CD4-positive, CD25-positive, alpha-beta regulatory T cell (primary cell): Measurements from ENCODE around the gene LIN7B. TPM values are rescaled to one million over a fixed set of nuclear protein-coding genes. Genes with fewer than 3 reads are reported as not detected.

Source experiments
- ATAC-seq, 2 donors: fragments of 150-1000 bp; cut with Tn5 transposase; one replicate each; pipeline ENCODE4 v1.10.0; 2021; ENCODE audit warnings: low read depth in 2 of 2, moderate number of reproducible peaks in 2 of 2, moderate library complexity in 1 of 2
- DNase-seq, 3 donors: peaks; one replicate each; pipeline versions ENCODE4 v3.0.0 to v3.0.0-alpha.2; 2012 to 2022; ENCODE audit warnings: mixed read lengths in 1 of 3
- H3K27ac ChIP-seq: one replicate; pipeline ENCODE4 v1.7.0; 2013; ENCODE audit warnings: mild to moderate bottlenecking, low read length; ENCODE audit not compliant: insufficient read depth, poor library complexity, severe bottlenecking
- H3K27me3 ChIP-seq: one replicate; pipeline ENCODE4 v1.7.0; 2013; ENCODE audit warnings: low read length; ENCODE audit not compliant: control insufficient read depth, insufficient read depth
- H3K36me3 ChIP-seq: one replicate; pipeline ENCODE4 v1.7.0; 2013; ENCODE audit warnings: mild to moderate bottlenecking, low read length, moderate library complexity; ENCODE audit not compliant: control insufficient read depth, insufficient read depth
- H3K4me1 ChIP-seq: 2 replicates; pipeline ENCODE4 v1.7.0; 2013; ENCODE audit warnings: mild to moderate bottlenecking, low read length; ENCODE audit not compliant: insufficient read depth, control insufficient read depth, poor library complexity, severe bottlenecking
- H3K4me3 ChIP-seq: one replicate; pipeline ENCODE4 v1.7.0; 2013; ENCODE audit warnings: low read depth, mild to moderate bottlenecking, low read length, moderate library complexity
- H3K9me3 ChIP-seq, 2 experiments: 1 replicate in 1 of 2; 2 replicates in 1 of 2; pipeline ENCODE4 v1.7.0; 2013; ENCODE audit warnings: low read length in 2 of 2, mild to moderate bottlenecking in 1 of 2, moderate library complexity in 1 of 2; ENCODE audit not compliant: control insufficient read depth in 2 of 2
- H3K27ac Mint-ChIP-seq, 3 donors: one replicate each; pipeline ENCODE4 v1.8.0; 2020 to 2022; ENCODE audit warnings: mild to moderate bottlenecking in 3 of 3, mixed read lengths in 3 of 3, moderate library complexity in 2 of 3
- H3K27me3 Mint-ChIP-seq: one replicate; pipeline ENCODE4 v1.8.0; 2022; ENCODE audit warnings: mild to moderate bottlenecking, mixed read lengths
- H3K36me3 Mint-ChIP-seq: one replicate; pipeline ENCODE4 v1.8.0; 2020; ENCODE audit warnings: mixed read lengths
- H3K4me1 Mint-ChIP-seq, 4 donors: one replicate each; pipeline ENCODE4 v1.8.0; 2020 to 2022; ENCODE audit warnings: mixed read lengths in 4 of 4, mild to moderate bottlenecking in 1 of 4
- H3K4me3 Mint-ChIP-seq, 4 donors: one replicate each; pipeline ENCODE4 v1.8.0; 2020 to 2022; ENCODE audit warnings: mild to moderate bottlenecking in 4 of 4, mixed read lengths in 4 of 4, moderate library complexity in 3 of 4
- H3K9me3 Mint-ChIP-seq, 7 donors: one replicate each; pipeline ENCODE4 v1.8.0; 2020 to 2022; ENCODE audit warnings: mixed read lengths in 7 of 7, mild to moderate bottlenecking in 3 of 7, moderate library complexity in 2 of 7
- polyA plus RNA-seq, 4 donors: library from polyadenylated mRNA; unstranded; fragments of 300-500 nt; fragmentation: Illumina TruSeq; gene quantifications; one replicate each; pipeline ENCODE4 v1.2.3, GENCODE V29; 2021
- total RNA-seq: library from RNA; stranded (reverse); gene quantifications from one replicate; pipeline ENCODE4 v1.2.3, GENCODE V29; 2022

Gene LIN7B
- total and polyA plus RNA-seq, 5 donors from 2014 or later = 2.6 to 5.5 (median 4.4) TPM

DNA sequence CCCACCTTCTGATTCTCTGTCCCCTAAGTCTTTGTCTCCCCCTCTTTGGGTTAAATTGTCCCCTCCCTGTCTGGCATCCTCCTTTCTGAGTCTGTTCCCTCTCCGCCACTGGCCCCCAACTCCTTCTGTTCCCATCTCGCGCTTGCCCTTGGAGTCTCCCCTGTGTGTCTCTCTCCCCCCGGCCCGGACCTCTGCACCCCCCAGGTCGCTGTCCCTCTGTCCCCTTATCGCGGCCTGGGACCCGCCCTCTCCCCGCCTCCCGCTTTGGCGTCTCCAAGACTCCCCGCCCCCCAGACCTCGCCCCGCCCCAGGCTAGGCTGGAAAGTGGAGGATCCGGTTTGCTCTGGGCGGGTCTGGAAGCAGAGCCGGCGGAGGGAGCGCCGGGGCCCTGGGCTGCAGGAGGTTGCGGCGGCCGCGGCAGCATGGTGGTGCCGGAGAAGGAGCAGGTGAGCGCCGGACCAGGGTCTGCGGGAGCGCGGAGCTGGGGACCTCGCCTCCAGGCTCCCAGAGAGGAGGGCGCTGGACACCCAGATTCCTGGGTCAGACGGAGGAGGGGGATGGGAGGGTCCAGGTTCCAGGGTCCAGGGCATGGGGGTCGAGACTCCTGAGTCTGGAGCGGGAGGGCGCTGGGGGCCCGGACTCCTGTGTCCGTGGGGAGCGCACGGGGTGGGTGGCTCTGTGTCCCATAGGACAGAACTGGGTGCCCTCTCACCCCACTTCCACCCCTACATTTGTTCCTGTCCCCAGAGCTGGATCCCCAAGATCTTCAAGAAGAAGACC is 43.5 kb downstream of the LIN7B start, which contains the start of gene TRPM4:
Gene TRPM4 (plus strand): TSS at position 348 of the 780 bp plus-strand sequence. CDS start 75 bp downstream, at position 423.
- DNase-seq = no peak
- no peak within 1 kb of the TSS for H3K27ac Mint-ChIP-seq
- H3K4me3 Mint-ChIP-seq = peak within 1 kb of the TSS in 1 of 4 donors; percentile 80
- Histone ChIP-seq H3K4me1 (peaks cover 7% of the 10 kb centered on the region), H3K27me3 (peaks cover 5% of the 10 kb centered on the region), H3K4me3 (no peak within 1 kb of the TSS), H3K27ac (no peak within 1 kb of the TSS), H3K9me3 (no peaks in the 10 kb centered on the region), H3K36me3 (no peaks in the 10 kb centered on the region)
- H3K27me3 Mint-ChIP-seq = peaks cover 67% of the 10 kb centered on the region
- peaks cover 0 to 10% (median 4%) of the 10 kb centered on the region in 7 donors for H3K9me3 Mint-ChIP-seq
- no peaks in the 10 kb centered on the region for H3K36me3 Mint-ChIP-seq
- ATAC-seq = peak in 1 of 2 donors; percentile 49
- peaks cover 0 to 15% (median 8%) of the 10 kb centered on the region in 4 donors for H3K4me1 Mint-ChIP-seq

DNA sequence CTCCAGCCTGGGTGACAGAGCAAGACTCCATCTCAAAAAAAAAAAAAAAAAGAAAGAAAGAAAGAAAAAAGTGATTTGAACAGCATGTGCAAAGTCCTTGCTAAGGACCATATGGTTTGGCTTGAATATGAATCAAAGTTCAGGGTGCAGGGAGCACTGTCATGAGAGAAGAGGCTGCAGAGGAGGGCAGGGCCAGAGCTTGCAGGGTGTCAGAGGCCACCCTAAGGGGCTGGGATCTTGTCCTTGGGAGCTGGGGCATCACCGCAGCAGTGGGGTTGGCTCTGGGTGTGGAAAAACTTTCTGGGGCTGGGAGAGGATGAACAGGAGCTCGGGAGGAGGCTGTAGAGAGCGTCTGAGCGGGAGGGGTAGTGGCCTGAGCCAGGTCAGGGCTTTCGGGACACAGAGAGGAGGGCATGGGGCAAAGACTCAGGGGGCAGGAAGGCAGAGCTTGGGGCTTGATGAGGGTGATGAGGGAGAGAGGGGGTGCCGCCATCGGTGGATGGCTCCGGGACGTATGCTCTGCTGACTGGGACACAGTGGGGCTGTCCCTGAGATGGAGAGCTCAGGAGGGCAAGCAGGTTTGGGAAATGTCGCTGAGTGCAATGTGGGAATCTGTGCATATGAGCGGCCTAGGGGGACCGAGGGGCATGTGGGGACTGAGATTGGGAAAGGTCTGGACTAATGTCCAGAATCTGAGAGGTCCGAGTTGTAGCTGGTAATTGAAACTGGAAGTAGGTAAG is 46.5 kb downstream of the LIN7B start:
- Mint-ChIP-seq H3K4me3 (no peak overlapping the region), H3K9me3 (peaks cover 0 to 8% (median 0%) of the 10 kb centered on the region in 7 donors), H3K36me3 (no peaks in the 10 kb centered on the region), H3K27ac (peak overlapping the region in 1 of 3 donors; percentile 23), H3K4me1 (peaks cover 0 to 9% (median 5%) of the 10 kb centered on the region in 4 donors), H3K27me3 (peaks cover 51% of the 10 kb centered on the region)
- no peaks in the 10 kb centered on the region for H3K9me3 ChIP-seq
- H3K27me3 ChIP-seq = peaks cover 5% of the 10 kb centered on the region
- H3K27ac ChIP-seq = no peak overlapping the region
- H3K4me1 ChIP-seq = peaks cover 7% of the 10 kb centered on the region
- no peak for ATAC-seq
- H3K36me3 ChIP-seq = no peaks in the 10 kb centered on the region
- no peak for DNase-seq
- no peak overlapping the region for H3K4me3 ChIP-seq

DNA sequence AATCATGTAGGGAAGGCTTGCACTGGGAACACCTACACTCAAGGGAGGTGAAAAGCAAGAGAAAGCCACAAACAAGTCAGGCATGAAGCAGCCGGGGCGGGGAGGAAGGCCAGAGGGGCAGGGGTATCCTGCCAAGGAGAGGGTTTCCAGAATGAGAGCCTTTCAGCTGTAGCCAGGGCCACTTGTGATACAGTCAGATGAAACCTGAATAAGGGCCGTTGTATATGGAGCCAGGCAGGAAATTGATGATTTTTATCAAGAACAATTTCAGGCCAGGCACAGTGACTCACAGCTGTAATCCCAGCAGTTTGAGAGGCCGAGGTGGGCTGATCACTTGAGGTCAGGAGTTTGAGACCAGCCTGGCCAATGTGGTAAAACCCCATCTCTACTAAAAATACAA is 47.8 kb downstream of the LIN7B start:
- Histone ChIP-seq H3K4me3 (no peak overlapping the region), H3K9me3 (no peaks in the 10 kb centered on the region), H3K27ac (no peak overlapping the region), H3K36me3 (no peaks in the 10 kb centered on the region), H3K27me3 (peaks cover 5% of the 10 kb centered on the region), H3K4me1 (peaks cover 7% of the 10 kb centered on the region)
- H3K27ac Mint-ChIP-seq = no peak overlapping the region
- no peaks in the 10 kb centered on the region for H3K36me3 Mint-ChIP-seq
- peaks cover 0 to 9% (median 5%) of the 10 kb centered on the region in 4 donors for H3K4me1 Mint-ChIP-seq
- peaks cover 0 to 7% (median 0%) of the 10 kb centered on the region in 7 donors for H3K9me3 Mint-ChIP-seq
- DNase-seq (no peak), ATAC-seq (no peak)
- H3K27me3 Mint-ChIP-seq = peaks cover 45% of the 10 kb centered on the region
- H3K4me3 Mint-ChIP-seq = no peak overlapping the region

- Histone ChIP-seq H3K4me3 (no peak overlapping the region), H3K27me3 (no peaks in the 10 kb centered on the region), H3K36me3 (no peaks in the 10 kb centered on the region), H3K4me1 (no peaks in the 10 kb centered on the region), H3K9me3 (no peaks in the 10 kb centered on the region), H3K27ac (no peak overlapping the region)
- DNase-seq = no peak
- Mint-ChIP-seq H3K4me1 (no peaks in the 10 kb centered on the region), H3K36me3 (no peaks in the 10 kb centered on the region), H3K4me3 (no peak overlapping the region), H3K9me3 (no peaks in the 10 kb centered on the region), H3K27ac (no peak overlapping the region), H3K27me3 (peaks cover 21% of the 10 kb centered on the region)
- ATAC-seq = no peak
Measured at GRCh38 chr19:49165111-49165750, 51.1 kb downstream of the LIN7B start.

- H3K4me1 Mint-ChIP-seq = no peaks in the 10 kb centered on the region
- Histone ChIP-seq H3K4me1 (no peaks in the 10 kb centered on the region), H3K27me3 (no peaks in the 10 kb centered on the region), H3K36me3 (no peaks in the 10 kb centered on the region), H3K9me3 (no peaks in the 10 kb centered on the region), H3K4me3 (no peak overlapping the region), H3K27ac (no peak overlapping the region)
- H3K27ac Mint-ChIP-seq = no peak overlapping the region
- H3K4me3 Mint-ChIP-seq = no peak overlapping the region
- no peak for DNase-seq
- no peak for ATAC-seq
- H3K36me3 Mint-ChIP-seq = no peaks in the 10 kb centered on the region
- peaks cover 15% of the 10 kb centered on the region for H3K27me3 Mint-ChIP-seq
- H3K9me3 Mint-ChIP-seq = no peaks in the 10 kb centered on the region
Measured at GRCh38 chr19:49165865-49166301, 51.7 kb downstream of the LIN7B start.

DNA sequence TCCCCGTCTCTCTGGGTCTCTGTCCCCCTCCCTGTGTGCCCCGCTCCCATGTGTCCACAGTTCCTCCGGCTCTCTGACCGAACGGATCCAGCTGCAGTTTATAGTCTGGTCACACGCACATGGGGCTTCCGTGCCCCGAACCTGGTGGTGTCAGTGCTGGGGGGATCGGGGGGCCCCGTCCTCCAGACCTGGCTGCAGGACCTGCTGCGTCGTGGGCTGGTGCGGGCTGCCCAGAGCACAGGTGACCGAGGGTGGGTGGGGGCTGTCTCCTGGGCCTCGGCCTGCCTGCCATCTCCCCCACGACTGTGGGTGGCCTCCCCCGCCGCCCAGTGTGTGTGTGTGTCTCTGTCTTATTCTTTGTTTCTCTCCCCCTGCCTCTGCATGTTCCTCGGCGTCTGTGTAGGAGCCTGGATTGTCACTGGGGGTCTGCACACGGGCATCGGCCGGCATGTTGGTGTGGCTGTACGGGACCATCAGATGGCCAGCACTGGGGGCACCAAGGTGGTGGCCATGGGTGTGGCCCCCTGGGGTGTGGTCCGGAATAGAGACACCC is 53.8 kb downstream of the LIN7B start:
- Histone ChIP-seq H3K27me3 (peaks cover 2% of the 10 kb centered on the region), H3K4me1 (no peaks in the 10 kb centered on the region), H3K36me3 (no peaks in the 10 kb centered on the region), H3K4me3 (no peak overlapping the region), H3K27ac (no peak overlapping the region), H3K9me3 (no peaks in the 10 kb centered on the region)
- Mint-ChIP-seq H3K4me1 (no peaks in the 10 kb centered on the region), H3K27me3 (peaks cover 9% of the 10 kb centered on the region), H3K4me3 (no peak overlapping the region), H3K9me3 (no peaks in the 10 kb centered on the region), H3K36me3 (no peaks in the 10 kb centered on the region), H3K27ac (no peak overlapping the region)
- ATAC-seq = no peak
- DNase-seq = no peak
